Panc1 (cell line): ENCODE data around the gene RAB10. TPM values are rescaled to one million over a fixed set of nuclear protein-coding genes. Genes with fewer than 3 reads are reported as not detected.

Experiments used
- ATAC-seq: fragments of 200-7000 bp; cut with Tn5 transposase; 2 replicates; pipeline ENCODE4 v1.9.1; 2020; ENCODE audit warnings: mild to moderate bottlenecking, moderate library complexity
- BruUV-seq: library from RNA; stranded (reverse); fragments of 400-500 nt; replicated peaks from 2 replicates; lab custom pipeline; 2021; lab: Mats Ljungman, UMichigan
- CTCF ChIA-PET: fragments of 300-600 bp; sonication (Branson Sonifier 250); formaldehyde crosslinking; loops from one replicate; lab custom pipeline; 2022; ENCODE audit warnings: antibody characterized with exemption; lab: Charles Lee
- POLR2A ChIA-PET: fragments of 300-600 bp; sonication (Branson Sonifier 250); formaldehyde crosslinking; loops from one replicate; lab custom pipeline; 2022; ENCODE audit warnings: antibody characterized with exemption; lab: Charles Lee
- DNase-seq: peaks from one replicate; pipeline ENCODE4 v3.0.0-alpha.2; 2010; ENCODE audit warnings: low read depth, low spot score
- H3K27ac ChIP-seq: 2 replicates; pipeline ENCODE4 v1.5.1; 2011; ENCODE audit warnings: mild to moderate bottlenecking, low read length, inconsistent platforms
- H3K27me3 ChIP-seq: fragments of 200-500 bp; sonication (Bioruptor generic); 2 replicates; pipeline ENCODE4 v1.6.0; 2014; ENCODE audit warnings: low read length, inconsistent platforms; ENCODE audit not compliant: control insufficient read depth, insufficient read depth
- H3K36me3 ChIP-seq: fragments of 200-500 bp; sonication (Bioruptor generic); 2 replicates; pipeline ENCODE4 v1.5.1; 2014; ENCODE audit warnings: inconsistent platforms, mild to moderate bottlenecking, low read length, moderate library complexity; ENCODE audit not compliant: control insufficient read depth, insufficient read depth
- H3K4me1 ChIP-seq: 2 replicates; pipeline ENCODE4 v1.5.1; 2011; ENCODE audit warnings: inconsistent platforms, mild to moderate bottlenecking, low read length, moderate library complexity; ENCODE audit not compliant: control insufficient read depth, insufficient read depth
- H3K4me3 ChIP-seq, 2 experiments: 2 replicates each; pipeline ENCODE4 v1.5.1; 2011 to 2012; ENCODE audit warnings: low read depth in 2 of 2, low read length in 2 of 2, mild to moderate bottlenecking in 2 of 2, inconsistent platforms in 1 of 2, moderate library complexity in 1 of 2
- H3K9me3 ChIP-seq: fragments of 200-500 bp; sonication (Bioruptor generic); 2 replicates; pipeline ENCODE4 v1.5.1; 2014; ENCODE audit warnings: low read depth, mild to moderate bottlenecking, inconsistent platforms, low read length, moderate library complexity; ENCODE audit not compliant: control insufficient read depth, insufficient read depth
- CTCF ChIP-seq: fragments of 450-650 bp; IDR thresholded peaks from 2 replicates; pipeline ENCODE4 v1.5.1; 2017; ENCODE audit warnings: mild to moderate bottlenecking
- POLR2AphosphoS5 ChIP-seq: IDR thresholded peaks from 2 replicates; pipeline ENCODE4 v1.6.1; 2012; ENCODE audit warnings: mild to moderate bottlenecking, low read depth, low read length, moderate library complexity
- REST ChIP-seq, 2 experiments: IDR thresholded peaks; 2 replicates each; pipeline ENCODE4 v1.6.1; 2011 to 2012; ENCODE audit warnings: low read depth in 2 of 2, control low read depth in 1 of 2, low read length in 1 of 2, mild to moderate bottlenecking in 1 of 2, moderate library complexity in 1 of 2; ENCODE audit not compliant: insufficient read depth in 1 of 2
- SIN3A ChIP-seq: IDR thresholded peaks from 2 replicates; pipeline ENCODE4 v1.6.1; 2012; ENCODE audit warnings: low read depth, mild to moderate bottlenecking, low read length, moderate library complexity, borderline replicate concordance; ENCODE audit not compliant: insufficient read depth
- TCF7L2 ChIP-seq: IDR thresholded peaks from 2 replicates; pipeline ENCODE4 v1.6.1; 2011; ENCODE audit warnings: mild to moderate bottlenecking, low read depth, low read length, inconsistent platforms
- in situ Hi-C: cut with HindIII; loops from 2 replicates; pipeline ENCODE4 v1.10.0; 2016; ENCODE audit warnings: low sequenced_read_pairs, low pct_unique_long_range_greater_than_20kb
- intact Hi-C: fragments of 100-400 bp; cut with micrococcal nuclease; formaldehyde crosslinking; loops from one replicate; pipeline ENCODE4 v1.10.0; 2022; ENCODE audit not compliant: unreplicated experiment
- total RNA-seq: library from RNA; stranded (reverse); gene quantifications from one replicate; pipeline ENCODE4 v1.2.1, GENCODE V29; 2021; ENCODE audit not compliant: unreplicated experiment

RAB10 gene
- total RNA-seq, 1 experiment from 2014 or later = 208 TPM

GRCh38 chr2:26002632-26003310 lies 31.1 kb upstream of the RAB10 start:
- H3K36me3 ChIP-seq = no peaks in the 10 kb centered on the region
- POLR2A ChIA-PET = interaction anchor here (0.5 kb wide), 1 partner anchor 20 kb away, joined by 11 read pairs; no protein-coding TSS in a partner anchor
- in situ Hi-C loops = no loop called here
- DNase-seq (no peak), ATAC-seq (0 out of 2 replicates have a peak, but pooled peaks have one; percentile 9)
- TF ChIP-seq REST (IDR thresholded peaks at IDR 0.05; ENCODE audit: insufficient read depth in 1 of 2, low read depth in 2 of 2, low read length in 1 of 2) = no peak
- no peak for TF ChIP-seq SIN3A
- no peak for TF ChIP-seq TCF7L2
- no peak for TF ChIP-seq POLR2AphosphoS5
- TF ChIP-seq CTCF = no peak
- peaks cover 25% of the 10 kb centered on the region for H3K4me1 ChIP-seq
- H3K27ac ChIP-seq = peak overlapping the region; percentile 45
- BruUV-seq = no TSS peak
- no peaks in the 10 kb centered on the region for H3K9me3 ChIP-seq
- intact Hi-C loops = no loop called here
- H3K27me3 ChIP-seq = no peaks in the 10 kb centered on the region
- CTCF ChIA-PET = no interaction called here
- no peak overlapping the region for H3K4me3 ChIP-seq

- TF ChIP-seq REST (IDR thresholded peaks at IDR 0.05; ENCODE audit: insufficient read depth in 1 of 2, low read depth in 2 of 2, low read length in 1 of 2) (no peak), POLR2AphosphoS5 (no peak), TCF7L2 (no peak), CTCF (no peak), SIN3A (no peak)
- intact Hi-C loops (no loop called here), in situ Hi-C loops (no loop called here)
- BruUV-seq = no TSS peak
- Histone ChIP-seq H3K9me3 (peaks cover 4% of the 10 kb centered on the region; the same call in 1 of the 2 replicates), H3K27ac (peak overlapping the region; percentile 1; the same call in 1 of the 2 replicates), H3K4me1 (peaks cover 22% of the 10 kb centered on the region), H3K4me3 (no peak overlapping the region), H3K36me3 (no peaks in the 10 kb centered on the region), H3K27me3 (no peaks in the 10 kb centered on the region)
- ChIA-PET POLR2A (no interaction called here), CTCF (interaction anchor here (0.7 kb wide), 1 partner anchor 10 kb away, joined by 4 read pairs; no protein-coding TSS in a partner anchor)
- no peak for DNase-seq
- ATAC-seq = no peak
These were observed 25.8 kb upstream of the RAB10 start for GRCh38 chr2:26008095-26008494.
